GM23248 (cell line): ENCODE results near the gene FRY.

Source experiments
- EZH2 ChIP-seq: fragments of 200-600 bp; sonication (generic); IDR thresholded peaks from 2 replicates; pipeline ENCODE4 v1.6.1; 2018; ENCODE audit warnings: antibody characterized with exemption, mild to moderate bottlenecking; ENCODE audit not compliant: insufficient read depth, poor library complexity, severe bottlenecking
- EZH2phosphoT487 ChIP-seq: fragments of 200-600 bp; sonication (generic); IDR thresholded peaks from 2 replicates; pipeline ENCODE4 v1.6.1; 2018; ENCODE audit warnings: antibody characterized with exemption, moderate library complexity, mild to moderate bottlenecking, low read depth; ENCODE audit not compliant: insufficient read depth

- TF ChIP-seq EZH2phosphoT487 (no peak), EZH2 (no peak)
Measured at GRCh38 chr13:32031815-32032370, 319 bp downstream of the FRY start.
